Lower lobe of right lung (tissue), 2 donors: Measurements from ENCODE around the gene MMP11. TPM values are rescaled to one million over a fixed set of nuclear protein-coding genes. Genes with fewer than 3 reads are reported as not detected.

Experiments
- ATAC-seq, 2 donors: fragments of 200-7000 bp; cut with Tn5 transposase; one replicate each; pipeline ENCODE4 v1.9.1; 2020 to 2022; ENCODE audit warnings: mild to moderate bottlenecking in 2 of 2, moderate library complexity in 2 of 2
- DNase-seq: peaks from one replicate; pipeline ENCODE4 v3.0.0-alpha.2; 2020
- H3K27ac ChIP-seq: fragments of 200-600 bp; one replicate; pipeline ENCODE4 v1.8.0; 2022
- H3K27me3 ChIP-seq: fragments of 200-600 bp; one replicate; pipeline ENCODE4 v1.8.0; 2022; ENCODE audit warnings: low read depth
- H3K36me3 ChIP-seq: fragments of 200-600 bp; one replicate; pipeline ENCODE4 v1.8.0; 2022; ENCODE audit warnings: mild to moderate bottlenecking
- H3K4me1 ChIP-seq: fragments of 200-600 bp; one replicate; pipeline ENCODE4 v1.8.0; 2022
- H3K4me3 ChIP-seq: fragments of 200-600 bp; one replicate; pipeline ENCODE4 v1.8.0; 2022; ENCODE audit warnings: mild to moderate bottlenecking
- H3K9me3 ChIP-seq: fragments of 200-600 bp; one replicate; pipeline ENCODE4 v1.8.0; 2022
- CTCF ChIP-seq: fragments of 200-600 bp; IDR thresholded peaks from one replicate; pipeline ENCODE4 v1.8.0; 2022; ENCODE audit warnings: antibody characterized with exemption, mild to moderate bottlenecking
- intact Hi-C: fragments of 100-400 bp; cut with DNase I; formaldehyde crosslinking; loops from one replicate; pipeline ENCODE4 v1.11.0; 2022
- total RNA-seq: library from RNA; stranded (reverse); fragmentation: NEBNext Ultra II Directional; extraction: Animal tissue kit (Norgen Biotek cat#: 25700); gene quantifications from one replicate; pipeline ENCODE4 v1.2.1, GENCODE V29; 2021
- donor health status: DM: no; HTN: yes; CAD: no; lungs with severe emphysema.

MMP11 gene
- total RNA-seq, 1 donor from 2014 or later = 1.9 TPM

- no peak for TF ChIP-seq CTCF
- ATAC-seq (no peak), DNase-seq (no peak)
- Histone ChIP-seq H3K36me3 (no peaks in the 10 kb centered on the region), H3K27ac (no peak overlapping the region), H3K9me3 (no peaks in the 10 kb centered on the region), H3K4me3 (no peak overlapping the region), H3K27me3 (no peaks in the 10 kb centered on the region), H3K4me1 (peaks cover 36% of the 10 kb centered on the region)
- intact Hi-C loops = no loop called here
Observed at GRCh38 chr22:23764899-23765881, 7.5 kb upstream of the MMP11 start.

GRCh38 chr22:23767303-23767672, 5.4 kb upstream of the MMP11 start:
- peak; percentile 1 to 3 for ATAC-seq
- H3K27ac ChIP-seq = peak overlapping the region; percentile 75
- H3K27me3 ChIP-seq = no peaks in the 10 kb centered on the region
- H3K4me1 ChIP-seq = peaks cover 52% of the 10 kb centered on the region
- intact Hi-C loops = no loop called here
- H3K9me3 ChIP-seq = no peaks in the 10 kb centered on the region
- H3K4me3 ChIP-seq = peak overlapping the region; percentile 69
- no peaks in the 10 kb centered on the region for H3K36me3 ChIP-seq
- no peak for TF ChIP-seq CTCF
- no peak for DNase-seq

- Histone ChIP-seq H3K4me1 (peaks cover 51% of the 10 kb centered on the region), H3K27me3 (no peaks in the 10 kb centered on the region), H3K36me3 (no peaks in the 10 kb centered on the region), H3K27ac (peak within 1 kb of the TSS; percentile 75), H3K9me3 (no peaks in the 10 kb centered on the region), H3K4me3 (peak within 1 kb of the TSS; percentile 69)
- peak; percentile 77 for TF ChIP-seq CTCF
- DNase-seq = peak; percentile 89
- intact Hi-C loops = no loop called here
- ATAC-seq = peak; percentile 88
Observed at GRCh38 chr22:23767673-23768548, 4.7 kb upstream of the MMP11 start, which contains the start of gene CHCHD10. CHCHD10 (minus strand) TSS chr22:23767972; CDS start chr22:23767874, 98 bp downstream.

- Histone ChIP-seq H3K27ac (no peak overlapping the region), H3K9me3 (no peaks in the 10 kb centered on the region), H3K4me1 (peaks cover 48% of the 10 kb centered on the region), H3K27me3 (no peaks in the 10 kb centered on the region), H3K36me3 (no peaks in the 10 kb centered on the region), H3K4me3 (no peak overlapping the region)
- intact Hi-C loops = no loop called here
- DNase-seq (no peak), ATAC-seq (no peak)
- no peak for TF ChIP-seq CTCF
Observed at GRCh38 chr22:23769321-23769965, 3.2 kb upstream of the MMP11 start.

GRCh38 chr22:23772315-23772648, 367 bp upstream of the MMP11 start:
- Histone ChIP-seq H3K27ac (no peak overlapping the region), H3K27me3 (no peaks in the 10 kb centered on the region), H3K9me3 (no peaks in the 10 kb centered on the region), H3K4me1 (peaks cover 49% of the 10 kb centered on the region), H3K36me3 (no peaks in the 10 kb centered on the region), H3K4me3 (peak overlapping the region; percentile 55)
- ATAC-seq (no peak), DNase-seq (no peak)
- no peak for TF ChIP-seq CTCF
- intact Hi-C loops = no loop called here
